ENCODE results near the gene COL20A1. TPM values are rescaled to one million over a fixed set of nuclear protein-coding genes. Genes with fewer than 3 reads are reported as not detected.

COL20A1 gene
- polyA plus RNA-seq, 6 donors from 2014 or later: not detected

- Mint-ChIP-seq H3K27ac (no peak overlapping the region), H3K36me3 (no peaks in the 10 kb centered on the region), H3K9me3 (peaks cover 0 to 6% (median 0%) of the 10 kb centered on the region in 7 donors), H3K4me1 (peaks cover 0 to 5% (median 0%) of the 10 kb centered on the region in 3 donors), H3K27me3 (no peaks in the 10 kb centered on the region), H3K4me3 (no peak overlapping the region)
- ATAC-seq (ENCODE audit: low read depth in 2 of 2) (no peak), DNase-seq (no peak)
These were observed 56.0 kb downstream of the COL20A1 start for GRCh38 chr20:63348828-63349515.

DNA sequence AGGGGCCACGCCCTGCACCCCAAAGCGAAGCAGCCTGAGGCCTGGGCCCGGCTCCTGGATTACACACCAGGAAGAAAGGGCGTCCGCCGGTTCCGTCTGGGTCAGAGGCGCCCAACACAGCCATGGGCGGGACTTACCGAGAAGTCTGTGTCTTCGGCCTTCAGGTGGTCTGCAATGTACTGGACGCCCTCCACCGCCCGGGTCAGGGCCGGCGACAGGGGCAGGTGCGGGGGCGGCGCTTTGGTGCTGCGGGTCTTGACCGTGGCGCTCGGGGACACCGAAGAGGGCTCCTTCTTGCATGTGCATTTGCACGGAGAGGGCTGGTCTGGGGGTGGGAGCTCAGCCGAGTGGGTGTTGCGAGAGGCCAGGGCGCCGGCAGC is 56.5 kb downstream of the COL20A1 start:
- Mint-ChIP-seq H3K4me3 (no peak overlapping the region), H3K27me3 (no peaks in the 10 kb centered on the region), H3K9me3 (peaks cover 0 to 6% (median 0%) of the 10 kb centered on the region in 7 donors), H3K27ac (no peak overlapping the region), H3K36me3 (no peaks in the 10 kb centered on the region), H3K4me1 (peaks cover 0 to 5% (median 0%) of the 10 kb centered on the region in 3 donors)
- DNase-seq (no peak), ATAC-seq (ENCODE audit: low read depth in 2 of 2) (no peak)

GRCh38 chr20:63350196-63350595 is 57.2 kb downstream of the COL20A1 start:
- H3K4me3 Mint-ChIP-seq: no peak overlapping the region
- H3K27me3 Mint-ChIP-seq: no peaks in the 10 kb centered on the region
- peaks cover 0 to 5% (median 0%) of the 10 kb centered on the region in 3 donors for H3K4me1 Mint-ChIP-seq
- peak overlapping the region in 1 of 6 donors; percentile 92 for H3K27ac Mint-ChIP-seq
- ATAC-seq (ENCODE audit: low read depth in 2 of 2) (no peak), DNase-seq (no peak)
- no peaks in the 10 kb centered on the region for H3K36me3 Mint-ChIP-seq
- H3K9me3 Mint-ChIP-seq: peaks cover 0 to 6% (median 0%) of the 10 kb centered on the region in 7 donors

DNA sequence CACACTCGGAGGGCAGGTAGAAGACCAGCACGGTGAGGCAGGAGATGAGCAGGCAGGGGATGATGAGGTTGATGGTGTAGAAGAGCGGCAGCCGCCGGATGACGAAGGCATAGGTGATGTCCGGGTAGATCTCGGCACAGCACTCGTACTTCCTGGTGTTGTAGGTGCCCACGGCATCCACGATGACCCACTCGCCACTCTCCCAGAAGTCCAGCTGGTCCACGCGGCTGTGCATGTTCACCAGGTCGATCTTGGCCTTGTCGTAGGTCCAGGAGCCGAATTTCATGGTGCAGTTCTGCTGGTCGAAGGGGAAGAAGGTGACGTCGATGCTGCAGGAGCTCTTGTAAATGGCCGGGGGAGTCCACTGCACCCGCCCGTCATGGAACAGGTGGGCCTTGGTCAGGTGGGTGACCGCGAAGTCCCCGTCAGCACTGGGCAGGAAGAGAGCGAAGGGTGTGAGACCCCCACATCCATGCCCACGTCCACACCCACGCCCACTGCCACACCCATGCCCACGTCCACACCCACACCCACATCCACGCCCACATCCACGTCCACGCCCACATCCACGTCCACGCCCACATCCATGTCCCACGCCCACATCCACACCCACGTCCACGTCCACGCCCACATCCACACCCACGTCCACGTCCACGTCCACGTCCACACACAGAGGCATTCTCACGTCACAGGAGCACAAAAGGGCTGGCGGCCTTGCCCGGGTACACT is 57.8 kb downstream of the COL20A1 start:
- H3K4me1 Mint-ChIP-seq: peaks cover 0 to 5% (median 0%) of the 10 kb centered on the region in 3 donors
- no peaks in the 10 kb centered on the region for H3K36me3 Mint-ChIP-seq
- H3K27ac Mint-ChIP-seq: peak overlapping the region in 1 of 6 donors; percentile 92
- DNase-seq (no peak), ATAC-seq (ENCODE audit: low read depth in 2 of 2) (no peak)
- H3K9me3 Mint-ChIP-seq: peaks cover 0 to 6% (median 0%) of the 10 kb centered on the region in 7 donors
- H3K4me3 Mint-ChIP-seq: no peak overlapping the region
- H3K27me3 Mint-ChIP-seq: no peaks in the 10 kb centered on the region

- DNase-seq: no peak
- Mint-ChIP-seq H3K9me3 (peaks cover 0 to 6% (median 0%) of the 10 kb centered on the region in 7 donors), H3K4me1 (peaks cover 0 to 5% (median 0%) of the 10 kb centered on the region in 3 donors), H3K36me3 (no peaks in the 10 kb centered on the region), H3K4me3 (no peak overlapping the region), H3K27me3 (no peaks in the 10 kb centered on the region), H3K27ac (no peak overlapping the region)
- ATAC-seq (ENCODE audit: low read depth in 2 of 2): no peak
These were observed 58.3 kb downstream of the COL20A1 start for GRCh38 chr20:63351326-63351700.

GRCh38 chr20:63351811-63352591 is 59.0 kb downstream of the COL20A1 start:
- Mint-ChIP-seq H3K36me3 (no peaks in the 10 kb centered on the region), H3K27ac (no peak overlapping the region), H3K4me1 (peaks cover 0 to 5% (median 0%) of the 10 kb centered on the region in 3 donors), H3K27me3 (no peaks in the 10 kb centered on the region), H3K9me3 (peaks cover 0 to 6% (median 0%) of the 10 kb centered on the region in 7 donors), H3K4me3 (no peak overlapping the region)
- ATAC-seq (ENCODE audit: low read depth in 2 of 2): no peak
- no peak for DNase-seq

- DNase-seq (no peak), ATAC-seq (ENCODE audit: low read depth in 2 of 2) (no peak)
- Mint-ChIP-seq H3K27me3 (no peaks in the 10 kb centered on the region), H3K4me3 (no peak overlapping the region), H3K4me1 (peaks cover 0 to 5% (median 0%) of the 10 kb centered on the region in 3 donors), H3K9me3 (peaks cover 0 to 6% (median 0%) of the 10 kb centered on the region in 7 donors), H3K36me3 (no peaks in the 10 kb centered on the region), H3K27ac (no peak overlapping the region)
These were observed 59.8 kb downstream of the COL20A1 start for GRCh38 chr20:63352811-63353221.

DNA sequence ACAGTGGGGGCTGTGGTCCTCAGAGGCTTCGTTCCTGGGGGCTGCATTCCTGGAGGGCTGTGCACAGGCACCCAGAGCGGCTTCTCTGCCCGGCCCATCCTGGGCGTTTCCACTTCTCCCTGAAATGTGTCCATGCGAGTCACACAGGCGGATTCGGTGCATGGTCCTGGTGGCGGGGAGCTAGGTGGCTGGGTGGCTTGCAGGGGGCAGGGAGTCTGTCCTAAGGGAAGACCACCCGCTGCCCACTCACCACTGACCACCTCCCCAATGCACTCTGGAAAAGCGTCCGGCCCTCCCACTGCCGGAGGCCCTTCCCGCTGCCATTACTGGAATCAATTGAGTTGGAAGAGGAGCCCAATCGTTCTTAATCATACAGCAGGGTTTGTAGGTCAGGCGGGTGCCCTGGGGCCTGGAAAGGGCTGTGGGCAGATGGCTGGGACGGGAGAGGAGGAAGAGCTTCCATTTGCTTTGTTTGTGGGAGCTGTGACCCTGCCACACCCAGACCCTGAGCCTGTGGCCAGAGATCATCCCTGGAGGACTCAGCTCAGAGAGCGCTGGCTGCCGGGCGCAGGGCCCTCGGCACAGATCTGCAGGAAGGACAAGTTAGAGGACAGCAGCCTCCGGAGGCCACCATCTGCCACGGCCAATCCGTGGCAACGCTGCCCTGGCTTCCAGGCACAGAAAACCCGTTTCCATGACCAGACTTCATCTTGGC is 61.8 kb downstream of the COL20A1 start:
- DNase-seq: no peak
- Mint-ChIP-seq H3K9me3 (peaks cover 0 to 6% (median 0%) of the 10 kb centered on the region in 7 donors), H3K27ac (peak overlapping the region in 1 of 6 donors; percentile 32), H3K27me3 (peaks cover 0 to 13% (median 10%) of the 10 kb centered on the region in 3 donors), H3K4me1 (peaks cover 0 to 5% (median under 1%) of the 10 kb centered on the region in 3 donors), H3K36me3 (no peaks in the 10 kb centered on the region), H3K4me3 (no peak overlapping the region)
- no peak for ATAC-seq (ENCODE audit: low read depth in 2 of 2)

- H3K36me3 Mint-ChIP-seq: no peaks in the 10 kb centered on the region
- H3K27ac Mint-ChIP-seq: no peak overlapping the region
- H3K9me3 Mint-ChIP-seq: peaks cover 0 to 2% (median 0%) of the 10 kb centered on the region in 7 donors
- ATAC-seq (ENCODE audit: low read depth in 2 of 2) (no peak), DNase-seq (no peak)
- H3K27me3 Mint-ChIP-seq: peaks cover 0 to 18% (median 14%) of the 10 kb centered on the region in 3 donors
- peaks cover 0 to 2% (median 0%) of the 10 kb centered on the region in 3 donors for H3K4me1 Mint-ChIP-seq
- no peak overlapping the region for H3K4me3 Mint-ChIP-seq
These were observed 62.9 kb downstream of the COL20A1 start for GRCh38 chr20:63355781-63356295.

- no peaks in the 10 kb centered on the region for H3K9me3 Mint-ChIP-seq
- ATAC-seq (ENCODE audit: low read depth in 2 of 2) (no peak), DNase-seq (no peak)
- H3K36me3 Mint-ChIP-seq: no peaks in the 10 kb centered on the region
- peaks cover 0 to 2% (median 0%) of the 10 kb centered on the region in 3 donors for H3K4me1 Mint-ChIP-seq
- H3K4me3 Mint-ChIP-seq: no peak overlapping the region
- H3K27ac Mint-ChIP-seq: no peak overlapping the region
- H3K27me3 Mint-ChIP-seq: peaks cover 0 to 18% (median 14%) of the 10 kb centered on the region in 3 donors
These were observed 63.5 kb downstream of the COL20A1 start for GRCh38 chr20:63356511-63356910.

- DNase-seq: no peak
- Mint-ChIP-seq H3K27ac (no peak overlapping the region), H3K27me3 (peaks cover 0 to 21% (median 15%) of the 10 kb centered on the region in 3 donors), H3K4me3 (peak overlapping the region in 1 of 8 donors; percentile 15), H3K36me3 (no peaks in the 10 kb centered on the region), H3K9me3 (no peaks in the 10 kb centered on the region), H3K4me1 (peaks cover 0 to 4% (median 0%) of the 10 kb centered on the region in 3 donors)
- no peak for ATAC-seq (ENCODE audit: low read depth in 2 of 2)
These were observed 64.2 kb downstream of the COL20A1 start for GRCh38 chr20:63356931-63357879.
